ENCODE measurements around the gene PFAS. TPM values are rescaled to one million over a fixed set of nuclear protein-coding genes. Genes with fewer than 3 reads are reported as not detected.
A peak's percentile ranks its signal among the peaks of the same experiment; 100 is the strongest.

Gene PFAS
- total RNA-seq, 2 experiments from 2014 or later, result 113 to 141 TPM

- ChIA-PET CTCF (interaction anchor here (0.6 to 0.7 kb wide), 2 partner anchors 22 to 216 kb away, joined by 3 to 5 read pairs; no protein-coding TSS in a partner anchor), POLR2A (interaction anchor here (0.7 to 0.9 kb wide), 2 partner anchors 39 to 100 kb away, joined by 4 to 7 read pairs; partner anchors contain the start of gene PFAS)
- H3K4me1 Mint-ChIP-seq, result peaks cover 20% of the 10 kb centered on the region
- peak overlapping the region; percentile 84 for H3K4me3 Mint-ChIP-seq
- no peak for DNase-seq
- peak overlapping the region; percentile 93 for H3K27ac Mint-ChIP-seq
- intact Hi-C loops (cut with DNase I, micrococcal nuclease), result loop anchor here (1.0 to 2.0 kb wide), 9 partner anchors 38 to 453 kb away; partner anchors contain the start of genes PFAS (in 2 of the 2), ALOXE3 (in 1 of the 2), KDM6B (in 1 of the 2) and KRABD2 (in 1 of the 2)
- H3K27me3 Mint-ChIP-seq, result no peaks in the 10 kb centered on the region
- ATAC-seq, result no peak
- no peaks in the 10 kb centered on the region for H3K9me3 Mint-ChIP-seq (ENCODE audit: low read depth)
- H3K36me3 Mint-ChIP-seq (ENCODE audit: low read depth), result peaks cover 10% of the 10 kb centered on the region
Observed at GRCh38 chr17:8287651-8288335, 38.7 kb downstream of the PFAS start.

- Mint-ChIP-seq H3K4me3 (peak within 1 kb of the TSS; percentile 84), H3K9me3 (ENCODE audit: low read depth) (no peaks in the 10 kb centered on the region), H3K36me3 (ENCODE audit: low read depth) (peaks cover 10% of the 10 kb centered on the region), H3K27me3 (no peaks in the 10 kb centered on the region), H3K4me1 (peaks cover 20% of the 10 kb centered on the region), H3K27ac (peak within 1 kb of the TSS; percentile 93)
- ATAC-seq (peak; percentile 94), DNase-seq (peak; percentile 91)
- ChIA-PET CTCF (interaction anchor here (0.6 to 1.4 kb wide), 4 partner anchors 12 to 217 kb away, joined by 3 to 10 read pairs (median 3); partner anchors contain the start of gene KRABD2), POLR2A (interaction anchor here (0.6 to 1.0 kb wide), 9 partner anchors 39 to 460 kb away, joined by 3 to 7 read pairs (median 4); partner anchors contain the start of genes CTC1, MYH10 and PFAS)
- intact Hi-C loops (cut with DNase I, micrococcal nuclease), result loop anchor here (1.0 to 2.0 kb wide), 9 partner anchors 39 to 454 kb away; partner anchors contain the start of genes PFAS (in 2 of the 2), ALOXE3 (in 1 of the 2), KDM6B (in 1 of the 2) and KRABD2 (in 1 of the 2)
Observed at GRCh38 chr17:8288336-8289102, 39.4 kb downstream of the PFAS start, which contains the start of gene RANGRF. Gene RANGRF (plus strand): TSS chr17:8288670. CDS start chr17:8288789, 119 bp downstream.

- CTCF ChIA-PET, result interaction anchor here (0.6 to 1.4 kb wide), 2 partner anchors 11 to 17 kb away, joined by 3 to 10 read pairs; no protein-coding TSS in a partner anchor
- intact Hi-C loops (cut with DNase I, micrococcal nuclease), result loop anchor here (2.0 kb wide), 6 partner anchors 66 to 454 kb away; partner anchors contain the start of genes ALOXE3 (in 1 of the 2), KDM6B (in 1 of the 2), MYH10 (in 1 of the 2) and NDEL1 (in 1 of the 2)
- DNase-seq (no peak), ATAC-seq (no peak)
- peak overlapping the region; percentile 93 for H3K27ac Mint-ChIP-seq
- no peaks in the 10 kb centered on the region for H3K27me3 Mint-ChIP-seq
- peak overlapping the region; percentile 84 for H3K4me3 Mint-ChIP-seq
- H3K9me3 Mint-ChIP-seq (ENCODE audit: low read depth), result no peaks in the 10 kb centered on the region
- POLR2A ChIA-PET, result interaction anchor here (0.6 to 1.0 kb wide), 7 partner anchors 39 to 460 kb away, joined by 3 to 7 read pairs (median 3); partner anchors contain the start of genes CTC1, MYH10 and PFAS
- peaks cover 20% of the 10 kb centered on the region for H3K4me1 Mint-ChIP-seq
- H3K36me3 Mint-ChIP-seq (ENCODE audit: low read depth), result peaks cover 10% of the 10 kb centered on the region
Observed at GRCh38 chr17:8289103-8289397, 40.0 kb downstream of the PFAS start.

- ChIA-PET CTCF (no interaction called here), POLR2A (no interaction called here)
- Mint-ChIP-seq H3K4me1 (peaks cover 26% of the 10 kb centered on the region), H3K27ac (peak overlapping the region; percentile 58), H3K9me3 (ENCODE audit: low read depth) (no peaks in the 10 kb centered on the region), H3K4me3 (peak overlapping the region; percentile 84), H3K27me3 (no peaks in the 10 kb centered on the region), H3K36me3 (ENCODE audit: low read depth) (peaks cover 10% of the 10 kb centered on the region)
- DNase-seq (no peak), ATAC-seq (no peak)
- intact Hi-C loops (cut with DNase I, micrococcal nuclease), result loop anchor here in 1 of 2 experiments (10.0 kb wide), 1 partner anchor 85 kb away; the partner anchor contains the start of gene KRABD2
Observed at GRCh38 chr17:8290043-8290442, 41.0 kb downstream of the PFAS start.

DNA sequence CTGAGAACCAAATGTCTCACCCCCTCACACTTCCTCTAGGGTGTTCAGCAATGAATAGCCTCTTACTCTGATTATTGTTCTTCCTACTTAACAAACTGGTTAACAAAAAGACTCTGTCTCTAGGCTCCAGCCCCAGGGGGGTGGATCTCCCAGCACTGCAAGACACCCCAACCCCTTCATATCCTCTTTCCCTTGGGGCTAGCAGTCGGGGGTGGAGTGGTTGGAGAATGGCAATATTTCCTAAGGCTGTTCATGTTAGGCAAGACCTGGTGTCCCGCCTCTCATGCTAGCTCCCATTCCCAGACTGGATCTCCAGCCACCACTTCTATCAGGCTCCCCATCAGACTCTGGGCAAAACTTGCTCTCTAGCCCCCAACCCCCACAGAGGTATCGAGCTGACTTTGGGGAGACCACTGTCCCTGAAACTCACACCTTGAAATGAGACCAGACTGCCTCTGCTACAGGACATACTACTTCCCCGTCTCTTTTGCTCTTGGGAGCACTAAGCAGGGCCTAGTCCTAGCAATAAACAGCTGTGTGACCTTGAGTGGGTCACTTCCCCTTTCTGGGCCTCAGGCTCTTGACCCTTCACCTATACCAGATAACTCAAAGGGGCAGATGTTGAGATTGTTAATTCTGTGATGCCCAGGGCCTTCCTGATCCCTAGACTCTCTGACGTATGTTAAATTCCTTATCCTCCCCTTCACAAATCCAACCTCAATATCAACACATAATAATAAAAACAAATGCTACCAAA, 43.7 kb downstream of the PFAS start:
- ATAC-seq (no peak), DNase-seq (no peak)
- H3K9me3 Mint-ChIP-seq (ENCODE audit: low read depth), result no peaks in the 10 kb centered on the region
- ChIA-PET POLR2A (interaction anchor here (0.6 kb wide), 1 partner anchor 79 kb away, joined by 3 read pairs; no protein-coding TSS in a partner anchor), CTCF (interaction anchor here (0.5 to 1.0 kb wide), 3 partner anchors 17 to 232 kb away, joined by 3 to 4 read pairs (median 3); no protein-coding TSS in a partner anchor)
- no peaks in the 10 kb centered on the region for H3K27me3 Mint-ChIP-seq
- H3K27ac Mint-ChIP-seq, result no peak overlapping the region
- intact Hi-C loops (cut with DNase I, micrococcal nuclease), result loop anchor here in 1 of 2 experiments (10.0 kb wide), 1 partner anchor 82 kb away; the partner anchor contains the start of gene KRABD2
- H3K4me1 Mint-ChIP-seq, result peaks cover 27% of the 10 kb centered on the region
- H3K36me3 Mint-ChIP-seq (ENCODE audit: low read depth), result peaks cover 10% of the 10 kb centered on the region
- no peak overlapping the region for H3K4me3 Mint-ChIP-seq

- Mint-ChIP-seq H3K4me1 (peaks cover 22% of the 10 kb centered on the region), H3K36me3 (ENCODE audit: low read depth) (peaks cover 8% of the 10 kb centered on the region), H3K27ac (peak overlapping the region; percentile 90), H3K4me3 (peak overlapping the region; percentile 76), H3K9me3 (ENCODE audit: low read depth) (no peaks in the 10 kb centered on the region), H3K27me3 (no peaks in the 10 kb centered on the region)
- intact Hi-C loops (cut with DNase I, micrococcal nuclease), result loop anchor here (2.0 to 10.0 kb wide), 2 partner anchors 80 to 142 kb away; partner anchors contain the start of gene KRABD2 (in 1 of the 2)
- ATAC-seq (no peak), DNase-seq (no peak)
- ChIA-PET CTCF (interaction anchor here (0.6 to 1.9 kb wide), 6 partner anchors 9 to 215 kb away, joined by 3 to 8 read pairs (median 4); no protein-coding TSS in a partner anchor), POLR2A (no interaction called here)
Observed at GRCh38 chr17:8294361-8294760, 45.3 kb downstream of the PFAS start.

DNA sequence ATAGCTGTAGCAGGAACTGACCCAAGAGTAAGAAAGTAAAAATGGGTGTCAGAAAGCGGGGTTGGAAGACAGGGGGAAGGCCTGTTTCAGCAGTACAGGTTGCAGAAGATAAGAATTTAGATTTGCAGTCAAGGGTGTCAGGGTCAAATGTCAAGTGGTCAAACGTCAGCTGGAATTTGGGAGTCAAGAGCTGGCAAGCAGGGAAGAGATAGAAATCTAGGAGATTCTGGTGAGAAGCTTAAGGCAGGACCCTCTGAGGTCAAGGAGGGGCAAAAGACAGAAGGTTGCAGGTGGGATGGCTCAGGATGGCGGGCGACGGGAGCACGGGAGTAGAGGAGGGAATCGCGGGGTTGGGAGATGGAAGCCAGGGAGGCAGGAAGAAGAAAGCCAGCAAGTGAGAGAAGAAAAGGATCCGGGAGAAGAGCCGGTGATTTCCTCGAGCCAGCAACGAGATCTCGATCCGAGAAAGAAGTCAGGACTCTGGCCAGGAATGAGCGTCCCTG, 45.8 kb downstream of the PFAS start:
- POLR2A ChIA-PET, result interaction anchor here (0.6 to 1.5 kb wide), 9 partner anchors 10 to 1078 kb away, joined by 3 to 22 read pairs (median 5); partner anchors contain the start of genes CTC1 and PFAS

GRCh38 chr17:8300226-8300625, 51.1 kb downstream of the PFAS start:
- intact Hi-C loops (cut with DNase I, micrococcal nuclease), result loop anchor here (1.0 to 5.0 kb wide), 7 partner anchors 80 to 240 kb away; no protein-coding TSS in a partner anchor
- ChIA-PET POLR2A (no interaction called here), CTCF (interaction anchor here (0.6 to 3.3 kb wide), 27 partner anchors 11 to 685 kb away, joined by 3 to 15 read pairs (median 4); partner anchors contain the start of genes ALOX12B, ALOXE3, AURKB and RANGRF)
- H3K27me3 Mint-ChIP-seq, result no peaks in the 10 kb centered on the region
- no peaks in the 10 kb centered on the region for H3K9me3 Mint-ChIP-seq (ENCODE audit: low read depth)
- DNase-seq (no peak), ATAC-seq (no peak)
- H3K36me3 Mint-ChIP-seq (ENCODE audit: low read depth), result no peaks in the 10 kb centered on the region
- H3K27ac Mint-ChIP-seq, result peak overlapping the region; percentile 6
- peaks cover 8% of the 10 kb centered on the region for H3K4me1 Mint-ChIP-seq
- peak overlapping the region; percentile 16 for H3K4me3 Mint-ChIP-seq

More for the DNA sequence above, 45.8 kb downstream of the PFAS start:
- CTCF ChIA-PET, result interaction anchor here (0.6 to 2.3 kb wide), 21 partner anchors 8 to 235 kb away, joined by 3 to 12 read pairs (median 4); partner anchors contain the start of gene ALOXE3
- peaks cover 6% of the 10 kb centered on the region for H3K36me3 Mint-ChIP-seq (ENCODE audit: low read depth)
- H3K9me3 Mint-ChIP-seq (ENCODE audit: low read depth), result no peaks in the 10 kb centered on the region
- peak overlapping the region; percentile 90 for H3K27ac Mint-ChIP-seq
- H3K4me3 Mint-ChIP-seq, result peak overlapping the region; percentile 76
- peaks cover 17% of the 10 kb centered on the region for H3K4me1 Mint-ChIP-seq
- H3K27me3 Mint-ChIP-seq, result no peaks in the 10 kb centered on the region
- no peak for ATAC-seq
- no peak for DNase-seq
- intact Hi-C loops (cut with DNase I, micrococcal nuclease), result loop anchor here (1.0 to 10.0 kb wide), 6 partner anchors 46 to 142 kb away; partner anchors contain the start of genes KRABD2 (in 1 of the 2) and PFAS (in 1 of the 2)

- Mint-ChIP-seq H3K36me3 (ENCODE audit: low read depth) (no peaks in the 10 kb centered on the region), H3K4me1 (peaks cover 8% of the 10 kb centered on the region), H3K4me3 (peak overlapping the region; percentile 16), H3K27me3 (no peaks in the 10 kb centered on the region), H3K9me3 (ENCODE audit: low read depth) (no peaks in the 10 kb centered on the region), H3K27ac (peak overlapping the region; percentile 6)
- DNase-seq, result peak; percentile 76
- intact Hi-C loops (cut with DNase I, micrococcal nuclease), result loop anchor here (1.0 to 5.0 kb wide), 7 partner anchors 80 to 240 kb away; no protein-coding TSS in a partner anchor
- ATAC-seq, result peak; percentile 97
- CTCF ChIA-PET, result interaction anchor here (0.6 to 3.3 kb wide), 40 partner anchors 12 to 817 kb away, joined by 3 to 15 read pairs (median 4); partner anchors contain the start of genes ALOX12B, ALOXE3, AURKB and PFAS
- POLR2A ChIA-PET, result no interaction called here
Observed at GRCh38 chr17:8300627-8301242, 51.6 kb downstream of the PFAS start.

All from activated CD4-positive, alpha-beta T cell treated with anti-CD3 and anti-CD28 coated beads for 36 hours (primary cell).